Measurements from ENCODE around the gene NUP210L.

DNA sequence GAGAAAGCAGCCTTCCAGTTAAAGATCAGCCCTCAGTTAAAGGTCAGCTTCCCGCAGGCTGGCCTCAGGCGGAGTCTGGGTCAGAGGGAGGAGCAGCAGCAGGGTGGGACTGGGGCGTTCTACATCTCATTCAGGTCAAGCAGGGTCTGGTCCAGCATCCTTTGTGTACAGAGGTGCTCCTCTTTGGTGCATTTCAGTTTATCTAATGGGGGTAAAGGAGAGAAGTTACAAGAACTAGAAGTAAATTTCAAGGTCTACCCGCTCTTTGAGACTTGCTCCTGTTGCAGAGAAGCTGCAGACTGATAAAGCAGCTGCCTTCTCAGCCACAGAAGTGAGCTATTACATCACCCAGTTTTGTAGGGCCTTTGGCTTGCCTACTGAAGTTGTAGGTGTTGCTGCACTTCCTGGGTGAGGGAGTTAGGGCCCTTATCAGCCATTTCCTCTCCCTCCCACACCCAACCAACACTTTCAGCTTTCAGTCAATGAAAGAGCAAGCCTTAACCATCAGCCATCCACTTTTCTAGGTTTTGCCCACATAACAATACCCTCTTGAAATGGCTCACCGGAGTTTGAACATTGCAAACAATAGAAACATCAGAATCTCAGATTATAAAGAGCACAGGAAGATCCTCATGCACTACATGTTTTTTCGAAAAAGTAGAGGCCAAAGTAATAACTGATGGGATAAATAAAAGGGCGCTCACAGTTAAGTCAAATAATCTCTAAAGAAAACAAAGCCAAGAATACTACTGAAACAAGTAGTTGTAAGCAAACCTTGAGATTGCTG lies 2.8 kb upstream of the NUP210L start:
- no peak for TF ChIP-seq CTCF (IDR thresholded peaks at IDR 0.05)
- no peak for TF ChIP-seq POLR2A (IDR thresholded peaks at IDR 0.05)
